Epithelial cell of prostate (primary cell): ENCODE results near the gene DVL1.

Experiments used
- DNase-seq: peaks from one replicate; pipeline ENCODE4 v3.0.0-alpha.2; 2011; ENCODE audit warnings: low read depth, low spot score
- H3K27ac ChIP-seq: fragments of 450-650 bp; 2 replicates; pipeline ENCODE4 v1.5.1; 2017; ENCODE audit warnings: mild to moderate bottlenecking

Gene DVL1

DNA sequence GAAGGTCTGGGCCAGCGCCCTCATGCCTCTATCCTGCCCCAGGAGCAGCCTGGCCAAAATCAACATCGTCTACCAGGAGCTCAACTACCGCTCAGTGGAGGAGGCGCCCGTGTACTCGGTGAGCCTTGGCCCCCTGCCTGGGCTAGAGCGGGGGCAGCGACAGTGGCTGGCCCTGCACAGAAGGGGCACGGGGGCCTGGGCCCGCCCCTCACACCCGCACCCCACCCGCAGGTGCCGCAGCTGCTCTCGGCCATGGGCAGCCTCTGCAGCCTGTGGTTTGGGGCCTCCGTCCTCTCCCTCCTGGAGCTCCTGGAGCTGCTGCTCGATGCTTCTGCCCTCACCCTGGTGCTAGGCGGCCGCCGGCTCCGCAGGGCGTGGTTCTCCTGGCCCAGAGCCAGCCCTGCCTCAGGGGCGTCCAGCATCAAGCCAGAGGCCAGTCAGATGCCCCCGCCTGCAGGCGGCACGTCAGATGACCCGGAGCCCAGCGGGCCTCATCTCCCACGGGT, 58.1 kb downstream of the DVL1 start:
- no peak for DNase-seq
- H3K27ac ChIP-seq, result no peak overlapping the region

DNA sequence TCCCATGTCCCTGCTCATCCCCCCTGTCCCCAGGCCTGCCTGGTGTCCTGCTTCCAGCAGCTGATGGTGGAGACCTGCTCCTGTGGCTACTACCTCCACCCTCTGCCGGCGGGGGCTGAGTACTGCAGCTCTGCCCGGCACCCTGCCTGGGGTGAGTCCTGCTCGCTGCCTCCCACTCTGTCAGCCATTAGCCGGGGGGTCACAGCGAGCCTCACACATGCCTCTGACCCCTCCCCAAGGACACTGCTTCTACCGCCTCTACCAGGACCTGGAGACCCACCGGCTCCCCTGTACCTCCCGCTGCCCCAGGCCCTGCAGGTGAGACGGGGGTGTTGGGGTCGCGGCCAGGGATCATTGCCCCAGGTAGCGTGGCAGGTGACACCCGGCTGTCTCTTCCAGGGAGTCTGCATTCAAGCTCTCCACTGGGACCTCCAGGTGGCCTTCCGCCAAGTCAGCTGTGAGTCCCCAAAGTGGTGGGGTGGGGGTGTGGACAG, 58.9 kb downstream of the DVL1 start:
- H3K27ac ChIP-seq, result no peak overlapping the region
- no peak for DNase-seq

GRCh38 chr1:1287288-1288110, 61.7 kb downstream of the DVL1 start:
- DNase-seq, result no peak
- H3K27ac ChIP-seq, result no peak overlapping the region

DNA sequence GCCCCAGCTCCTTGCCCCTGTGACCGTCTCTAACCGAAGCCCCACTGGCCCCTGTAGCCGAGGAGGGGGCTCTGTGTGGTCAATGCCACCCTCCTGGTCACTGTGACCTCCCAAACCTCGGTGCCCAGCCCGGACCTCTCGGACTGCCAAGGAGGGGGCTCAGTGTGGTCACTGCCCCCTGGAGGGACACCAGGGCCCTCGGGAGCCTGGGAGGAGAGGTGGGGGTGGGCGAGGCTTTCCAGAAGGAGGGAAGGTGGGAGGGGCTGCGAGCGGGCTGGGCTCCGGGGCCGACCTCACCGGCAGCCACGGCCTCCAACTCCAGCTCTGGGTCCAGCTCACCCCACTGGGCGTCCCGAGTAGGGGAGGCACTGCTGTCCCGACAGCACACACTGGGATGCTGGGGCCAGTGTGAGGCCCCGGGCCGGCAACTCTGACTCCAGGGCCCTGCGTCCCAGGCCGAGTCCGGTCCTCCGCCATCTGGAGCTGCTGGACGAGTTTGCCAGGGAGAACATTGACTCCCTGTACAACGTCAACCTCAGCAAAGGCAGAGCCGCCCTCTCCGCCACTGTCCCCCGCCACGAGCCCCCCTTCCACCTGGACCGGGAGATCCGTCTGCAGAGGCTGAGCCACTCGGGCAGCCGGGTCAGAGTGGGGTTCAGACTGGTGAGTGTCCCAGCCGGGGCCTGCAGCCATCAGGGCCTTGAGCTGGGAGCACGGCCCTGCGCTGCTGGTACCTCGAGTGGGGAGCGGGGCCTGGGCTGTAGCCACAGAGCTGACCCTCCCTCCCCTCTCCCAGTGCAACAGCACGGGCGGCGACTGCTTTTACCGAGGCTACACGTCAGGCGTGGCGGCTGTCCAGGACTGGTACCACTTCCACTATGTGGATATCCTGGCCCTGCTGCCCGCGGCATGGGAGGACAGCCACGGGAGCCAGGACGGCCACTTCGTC, 62.6 kb downstream of the DVL1 start:
- no peak overlapping the region for H3K27ac ChIP-seq
- DNase-seq, result no peak

DNA sequence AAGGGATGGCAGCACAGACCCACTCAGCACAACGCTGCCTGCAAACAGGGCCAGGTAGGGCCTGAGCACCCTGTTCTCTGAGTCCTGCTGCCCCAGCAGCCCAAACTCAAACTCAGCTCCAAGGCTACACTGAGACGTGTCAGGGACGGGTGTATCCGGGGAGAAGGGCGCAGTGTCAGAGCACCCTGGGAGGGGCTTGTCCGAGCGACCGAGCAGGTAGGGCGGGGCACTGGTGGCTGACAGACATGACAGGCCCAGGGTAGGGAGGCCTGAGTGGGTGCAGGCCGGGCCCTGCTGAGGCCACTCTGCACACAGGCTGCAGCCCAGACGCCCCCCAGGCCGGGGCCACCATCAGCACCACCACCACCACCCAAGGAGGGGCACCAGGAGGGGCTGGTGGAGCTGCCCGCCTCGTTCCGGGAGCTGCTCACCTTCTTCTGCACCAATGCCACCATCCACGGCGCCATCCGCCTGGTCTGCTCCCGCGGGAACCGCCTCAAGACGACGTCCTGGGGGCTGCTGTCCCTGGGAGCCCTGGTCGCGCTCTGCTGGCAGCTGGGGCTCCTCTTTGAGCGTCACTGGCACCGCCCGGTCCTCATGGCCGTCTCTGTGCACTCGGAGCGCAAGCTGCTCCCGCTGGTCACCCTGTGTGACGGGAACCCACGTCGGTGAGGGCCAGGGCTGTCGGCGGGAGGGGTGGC, 63.5 kb downstream of the DVL1 start:
- no peak overlapping the region for H3K27ac ChIP-seq
- no peak for DNase-seq
